ENCODE measurements around the gene PWWP2B.

The PWWP2B gene

GRCh38 chr10:132393695-132394181 is 3.3 kb upstream of the PWWP2B start:
- DNase-seq (ENCODE audit: low read depth in 2 of 3, low spot score in 2 of 3), result no peak

- no peak for DNase-seq (ENCODE audit: low read depth in 2 of 3, low spot score in 2 of 3)
These were observed 2.7 kb upstream of the PWWP2B start for GRCh38 chr10:132394201-132394811.

GRCh38 chr10:132394936-132395703 is 1.9 kb upstream of the PWWP2B start:
- DNase-seq (ENCODE audit: low read depth in 2 of 3, low spot score in 2 of 3), result no peak

GRCh38 chr10:132395704-132396493 is 1.1 kb upstream of the PWWP2B start:
- no peak for DNase-seq (ENCODE audit: low read depth in 2 of 3, low spot score in 2 of 3)

GRCh38 chr10:132396494-132397035 is 435 bp upstream of the PWWP2B start:
- no peak for DNase-seq (ENCODE audit: low read depth in 2 of 3, low spot score in 2 of 3)

- no peak for DNase-seq (ENCODE audit: low read depth in 2 of 3, low spot score in 2 of 3)
These were observed 918 bp downstream of the PWWP2B start for GRCh38 chr10:132397671-132398565.

- DNase-seq (ENCODE audit: low read depth in 2 of 3, low spot score in 2 of 3), result no peak
These were observed 1.6 kb downstream of the PWWP2B start for GRCh38 chr10:132398566-132398991.

- DNase-seq (ENCODE audit: low read depth in 2 of 3, low spot score in 2 of 3), result no peak
These were observed 2.4 kb downstream of the PWWP2B start for GRCh38 chr10:132399117-132400035.

GRCh38 chr10:132400041-132400546 is 3.1 kb downstream of the PWWP2B start:
- DNase-seq (ENCODE audit: low read depth in 2 of 3, low spot score in 2 of 3), result no peak

GRCh38 chr10:132400547-132401151 is 3.6 kb downstream of the PWWP2B start:
- no peak for DNase-seq (ENCODE audit: low read depth in 2 of 3, low spot score in 2 of 3)

- DNase-seq (ENCODE audit: low read depth in 2 of 3, low spot score in 2 of 3), result no peak
These were observed 4.6 kb downstream of the PWWP2B start for GRCh38 chr10:132401401-132402118.

GRCh38 chr10:132402781-132403241 is 5.8 kb downstream of the PWWP2B start:
- no peak for DNase-seq (ENCODE audit: low read depth in 2 of 3, low spot score in 2 of 3)

GRCh38 chr10:132403511-132404168 is 6.6 kb downstream of the PWWP2B start:
- no peak for DNase-seq (ENCODE audit: low read depth in 2 of 3, low spot score in 2 of 3)

- DNase-seq (ENCODE audit: low read depth in 2 of 3, low spot score in 2 of 3), result no peak
These were observed 7.3 kb downstream of the PWWP2B start for GRCh38 chr10:132404169-132404880.

GRCh38 chr10:132404911-132405462 is 8.0 kb downstream of the PWWP2B start:
- no peak for DNase-seq (ENCODE audit: low read depth in 2 of 3, low spot score in 2 of 3)

GRCh38 chr10:132405463-132405991 is 8.5 kb downstream of the PWWP2B start:
- DNase-seq (ENCODE audit: low read depth in 2 of 3, low spot score in 2 of 3), result no peak
